Ectodermal cell (in vitro differentiated cells): ENCODE data around the gene CFAP161.
"Not testable (repeated sequence)": the region's sequence is repeated elsewhere in the genome, so short reads cannot be mapped to it uniquely, and the experiment has no call there.

Experiments
- H3K27ac ChIP-seq: 2 replicates; pipeline ENCODE4 v1.7.0; 2013; ENCODE audit warnings: mild to moderate bottlenecking, low read depth, low read length; ENCODE audit not compliant: insufficient read depth, poor library complexity, severe bottlenecking
- H3K27me3 ChIP-seq: 2 replicates; pipeline ENCODE4 v1.7.0; 2013; ENCODE audit warnings: mild to moderate bottlenecking, low read length; ENCODE audit not compliant: insufficient read depth, control insufficient read depth, poor library complexity, severe bottlenecking
- H3K36me3 ChIP-seq: one replicate; pipeline ENCODE4 v1.7.0; 2013; ENCODE audit warnings: low read length; ENCODE audit not compliant: control insufficient read depth, insufficient read depth
- H3K4me1 ChIP-seq: one replicate; pipeline ENCODE4 v1.7.0; 2013; ENCODE audit warnings: low read length; ENCODE audit not compliant: control insufficient read depth, insufficient read depth
- H3K4me3 ChIP-seq: 2 replicates; pipeline ENCODE4 v1.7.0; 2013; ENCODE audit warnings: low read depth, low read length, control low read depth; ENCODE audit not compliant: insufficient read depth
- H3K9me3 ChIP-seq: 2 replicates; pipeline ENCODE4 v1.7.0; 2013; ENCODE audit warnings: mild to moderate bottlenecking, low read length, moderate library complexity; ENCODE audit not compliant: control insufficient read depth
- WGBS, 2 experiments: methylation state at CpG; one replicate each; pipeline ENCODE4 v1.1.7; 2013; ENCODE audit warnings: missing lambda C conversion rate in 2 of 2; 5-methylcytosine and 5-hydroxymethylcytosine counted together

CFAP161 gene

DNA sequence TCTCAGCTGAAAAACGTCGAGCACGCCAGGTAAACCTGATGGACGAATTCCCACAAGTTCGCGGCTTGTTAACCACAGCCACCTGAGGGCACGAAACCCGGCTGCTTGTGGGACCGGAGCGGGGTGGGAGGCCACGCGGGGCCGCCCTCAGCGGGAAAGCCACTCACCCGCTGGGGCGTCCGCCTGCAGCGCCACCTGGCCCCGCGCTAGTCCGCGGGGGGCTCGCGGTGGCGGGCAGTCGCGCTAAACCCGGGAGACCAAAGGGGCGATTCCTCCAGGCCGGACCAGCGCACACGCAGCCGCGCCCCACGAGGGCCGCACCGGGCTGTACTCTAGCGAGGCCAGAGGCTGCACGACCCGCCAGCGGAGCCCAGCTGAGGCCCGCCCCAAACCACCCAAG lies 15.7 kb upstream of the CFAP161 start:
- 66% methylated on average over 38 to 41 of the region's 42 CpGs for WGBS, 2 experiments

DNA sequence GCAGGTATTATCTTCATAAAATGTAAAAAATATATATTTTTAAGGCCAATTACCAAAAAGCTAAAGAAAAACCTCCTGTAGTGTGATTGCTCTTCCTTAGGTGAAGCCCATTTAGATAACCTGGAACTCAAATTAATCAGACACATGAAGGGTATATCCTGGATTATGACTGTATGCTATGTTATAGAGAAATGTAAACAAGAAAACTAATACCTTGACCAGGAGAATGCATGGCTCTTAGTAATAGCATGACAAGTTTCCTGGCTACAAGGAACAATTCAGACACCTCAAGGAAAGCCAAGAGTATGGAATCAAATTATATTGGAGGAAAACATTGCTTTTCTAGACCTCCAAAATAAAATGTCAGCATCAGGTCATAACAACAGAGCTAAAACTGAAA lies 14.0 kb upstream of the CFAP161 start:
- Histone ChIP-seq H3K4me3 (no peak overlapping the region), H3K4me1 (no peaks in the 10 kb centered on the region), H3K9me3 (no peaks in the 10 kb centered on the region), H3K36me3 (no peaks in the 10 kb centered on the region), H3K27ac (no peak overlapping the region), H3K27me3 (peaks cover 12% of the 10 kb centered on the region)

More for the DNA sequence above, 15.7 kb upstream of the CFAP161 start:
- H3K27ac ChIP-seq: no peak overlapping the region
- no peaks in the 10 kb centered on the region for H3K36me3 ChIP-seq
- H3K4me1 ChIP-seq: no peaks in the 10 kb centered on the region
- no peak overlapping the region for H3K4me3 ChIP-seq
- peaks cover 12% of the 10 kb centered on the region for H3K27me3 ChIP-seq
- no peaks in the 10 kb centered on the region for H3K9me3 ChIP-seq

DNA sequence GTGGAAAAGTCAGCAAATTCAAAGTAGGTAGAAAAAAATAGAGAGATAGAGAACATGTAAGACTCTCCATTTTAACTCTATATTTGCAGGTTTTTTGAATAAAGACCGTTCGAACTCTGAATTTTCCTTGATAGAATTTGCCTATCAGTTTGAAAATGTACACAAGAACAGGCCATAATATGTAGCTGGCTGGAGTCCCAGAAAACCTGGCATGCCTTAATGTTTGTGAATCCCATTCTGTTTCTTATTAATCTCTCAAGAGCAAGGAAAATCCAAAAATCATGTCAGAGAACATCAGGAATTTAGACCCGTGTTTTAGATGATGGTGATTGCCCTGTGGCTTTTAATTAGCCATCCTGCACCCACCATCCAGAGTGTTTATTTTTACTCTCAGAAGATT lies 7.2 kb upstream of the CFAP161 start:
- Histone ChIP-seq H3K36me3 (no peaks in the 10 kb centered on the region), H3K4me1 (no peaks in the 10 kb centered on the region), H3K9me3 (no peaks in the 10 kb centered on the region), H3K27ac (no peak overlapping the region), H3K4me3 (no peak overlapping the region), H3K27me3 (peaks cover 2% of the 10 kb centered on the region)
- WGBS, 2 experiments: 93 to 100% methylated on average over 3 of the region's 3 CpGs

DNA sequence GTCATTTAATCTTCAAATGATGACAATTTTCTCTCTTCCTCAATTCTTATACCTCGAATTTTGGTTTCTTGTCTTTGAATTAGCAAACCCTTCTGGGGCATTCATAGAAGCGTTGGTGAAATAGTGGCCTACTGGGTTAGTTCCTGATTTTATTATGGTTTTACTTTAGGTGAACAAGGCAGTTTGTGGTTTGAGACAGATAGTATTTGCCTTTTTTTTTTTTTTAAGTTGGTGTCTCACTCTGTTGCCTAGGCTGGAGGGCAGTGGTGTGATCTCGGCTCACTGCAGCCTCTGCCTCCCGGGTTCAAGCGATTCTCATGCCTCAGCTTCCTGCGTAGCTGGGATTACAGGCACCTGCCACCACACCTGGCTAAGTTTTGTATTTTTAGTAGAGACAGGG lies 7.4 kb downstream of the CFAP161 start:
- not testable (repeated sequence) for H3K9me3 ChIP-seq, H3K4me3 ChIP-seq, H3K27ac ChIP-seq, H3K4me1 ChIP-seq, H3K36me3 ChIP-seq
- 94% methylated on average over 6 of the region's 6 CpGs for WGBS, 2 experiments
- peaks cover 21% of the 10 kb centered on the region for H3K27me3 ChIP-seq

DNA sequence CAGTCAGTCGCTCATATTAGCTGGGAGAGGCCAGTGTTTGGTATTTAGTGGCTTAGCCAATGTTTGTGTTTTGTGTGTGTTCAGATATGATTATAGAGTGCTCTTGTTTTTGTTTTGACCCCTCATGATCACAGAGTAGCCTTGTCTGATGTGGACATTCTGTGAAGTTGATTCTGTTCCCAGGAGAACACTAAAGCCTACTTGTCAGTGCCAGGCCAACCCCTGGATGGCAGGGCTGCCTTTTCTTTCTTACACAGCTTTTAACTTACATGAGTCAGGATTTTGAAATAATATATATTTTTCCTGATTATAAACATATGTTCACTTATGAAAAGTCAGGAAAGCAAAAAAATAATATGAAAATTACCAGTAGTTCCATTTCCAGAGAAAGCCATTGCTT lies 11.9 kb downstream of the CFAP161 start:
- Histone ChIP-seq H3K9me3 (no peaks in the 10 kb centered on the region), H3K36me3 (no peaks in the 10 kb centered on the region), H3K27ac (no peak overlapping the region), H3K27me3 (no peaks in the 10 kb centered on the region), H3K4me3 (no peak overlapping the region), H3K4me1 (no peaks in the 10 kb centered on the region)
- 96 to 98% methylated on average over 1 of the region's 1 CpG for WGBS, 2 experiments

DNA sequence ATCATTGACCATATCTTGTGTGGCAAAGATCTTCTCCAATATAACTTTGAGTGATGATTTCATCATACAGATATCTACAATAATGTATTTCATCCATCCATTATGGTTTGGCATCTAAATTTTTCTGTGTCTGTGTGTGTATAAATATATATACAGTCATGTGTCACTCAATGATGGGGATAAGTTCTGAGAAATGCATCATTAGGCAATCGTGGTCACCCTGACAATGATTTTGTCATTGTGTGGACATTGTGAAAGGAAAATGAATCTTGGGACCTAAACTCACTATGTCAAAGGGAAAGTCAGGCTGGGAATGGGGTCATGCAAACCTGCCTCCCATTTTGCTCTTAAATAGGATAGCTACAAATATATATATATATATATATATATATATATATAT lies 12.4 kb downstream of the CFAP161 start:
- Histone ChIP-seq H3K27ac (no peak overlapping the region), H3K27me3 (no peaks in the 10 kb centered on the region), H3K9me3 (no peaks in the 10 kb centered on the region), H3K36me3 (no peaks in the 10 kb centered on the region), H3K4me3 (no peak overlapping the region), H3K4me1 (no peaks in the 10 kb centered on the region)
- 70 to 93% methylated on average over 1 of the region's 1 CpG for WGBS, 2 experiments

DNA sequence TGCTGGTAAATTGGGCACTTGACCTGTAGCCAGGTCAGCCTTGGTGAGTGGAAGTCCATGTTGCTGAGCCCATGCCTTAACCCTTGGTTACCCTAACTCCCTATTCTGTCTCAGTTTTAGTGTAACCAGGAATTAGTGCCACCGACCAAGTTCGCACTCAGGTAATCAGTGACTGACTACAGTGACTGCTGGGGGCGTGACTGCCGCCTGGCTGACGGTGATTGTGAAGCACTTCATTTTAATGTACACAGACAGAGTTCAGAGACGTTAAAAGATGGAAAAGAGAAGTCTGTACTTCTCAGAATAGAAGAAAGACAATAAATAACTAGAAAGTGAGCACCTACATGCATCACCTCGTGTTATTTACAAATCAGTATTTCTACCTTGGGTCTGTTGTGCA lies 17.3 kb downstream of the CFAP161 start:
- no peaks in the 10 kb centered on the region for H3K4me1 ChIP-seq
- H3K4me3 ChIP-seq: no peak overlapping the region
- H3K27ac ChIP-seq: no peak overlapping the region
- H3K27me3 ChIP-seq: no peaks in the 10 kb centered on the region
- H3K36me3 ChIP-seq: no peaks in the 10 kb centered on the region
- H3K9me3 ChIP-seq: no peaks in the 10 kb centered on the region
- 89 to 91% methylated on average over 7 of the region's 7 CpGs for WGBS, 2 experiments

DNA sequence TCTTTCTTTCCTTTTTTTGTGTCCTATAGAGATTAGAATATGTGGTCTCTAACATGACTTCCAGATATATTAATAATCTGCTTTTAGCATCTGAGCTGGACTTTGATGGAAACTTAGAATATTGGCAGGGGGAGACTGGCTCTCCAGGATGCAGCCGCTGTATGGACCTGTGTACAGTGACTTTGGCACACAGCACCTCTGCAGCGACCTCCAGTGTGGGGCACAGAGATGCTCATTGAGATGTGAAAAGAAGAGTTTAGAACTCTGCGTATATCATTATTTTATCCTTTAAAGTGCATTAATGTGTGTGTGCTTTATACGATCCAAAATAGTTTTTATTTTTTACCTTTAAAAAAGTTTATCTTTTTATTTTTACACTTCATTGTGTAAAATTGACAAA lies 18.3 kb downstream of the CFAP161 start:
- H3K4me3 ChIP-seq: no peak overlapping the region
- H3K36me3 ChIP-seq: no peaks in the 10 kb centered on the region
- no peaks in the 10 kb centered on the region for H3K27me3 ChIP-seq
- H3K27ac ChIP-seq: no peak overlapping the region
- H3K9me3 ChIP-seq: no peaks in the 10 kb centered on the region
- WGBS, 2 experiments: 89 to 95% methylated on average over 2 to 3 of the region's 4 CpGs
- no peaks in the 10 kb centered on the region for H3K4me1 ChIP-seq

DNA sequence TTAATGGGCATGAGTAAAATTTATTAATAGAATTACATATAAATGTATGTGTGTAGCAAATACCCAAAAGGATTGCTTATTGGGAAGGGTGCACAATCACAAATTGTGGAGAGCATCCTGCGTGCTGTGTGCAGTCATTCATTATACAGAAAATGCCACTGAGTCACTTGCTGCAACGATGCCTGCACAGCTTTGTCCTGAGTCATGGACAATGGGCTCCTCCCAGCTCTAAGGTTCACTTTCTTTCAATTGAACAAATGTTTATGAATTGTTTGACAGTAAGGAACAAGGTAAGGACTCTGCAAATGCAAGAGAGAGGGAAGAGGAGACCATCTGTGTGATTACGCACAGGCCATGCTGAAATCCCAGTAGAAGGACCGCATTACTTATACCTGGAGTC lies 18.7 kb downstream of the CFAP161 start:
- no peaks in the 10 kb centered on the region for H3K4me1 ChIP-seq
- no peaks in the 10 kb centered on the region for H3K9me3 ChIP-seq
- no peaks in the 10 kb centered on the region for H3K27me3 ChIP-seq
- no peak overlapping the region for H3K4me3 ChIP-seq
- no peaks in the 10 kb centered on the region for H3K36me3 ChIP-seq
- 93 to 97% methylated on average over 4 of the region's 4 CpGs for WGBS, 2 experiments
- H3K27ac ChIP-seq: no peak overlapping the region

DNA sequence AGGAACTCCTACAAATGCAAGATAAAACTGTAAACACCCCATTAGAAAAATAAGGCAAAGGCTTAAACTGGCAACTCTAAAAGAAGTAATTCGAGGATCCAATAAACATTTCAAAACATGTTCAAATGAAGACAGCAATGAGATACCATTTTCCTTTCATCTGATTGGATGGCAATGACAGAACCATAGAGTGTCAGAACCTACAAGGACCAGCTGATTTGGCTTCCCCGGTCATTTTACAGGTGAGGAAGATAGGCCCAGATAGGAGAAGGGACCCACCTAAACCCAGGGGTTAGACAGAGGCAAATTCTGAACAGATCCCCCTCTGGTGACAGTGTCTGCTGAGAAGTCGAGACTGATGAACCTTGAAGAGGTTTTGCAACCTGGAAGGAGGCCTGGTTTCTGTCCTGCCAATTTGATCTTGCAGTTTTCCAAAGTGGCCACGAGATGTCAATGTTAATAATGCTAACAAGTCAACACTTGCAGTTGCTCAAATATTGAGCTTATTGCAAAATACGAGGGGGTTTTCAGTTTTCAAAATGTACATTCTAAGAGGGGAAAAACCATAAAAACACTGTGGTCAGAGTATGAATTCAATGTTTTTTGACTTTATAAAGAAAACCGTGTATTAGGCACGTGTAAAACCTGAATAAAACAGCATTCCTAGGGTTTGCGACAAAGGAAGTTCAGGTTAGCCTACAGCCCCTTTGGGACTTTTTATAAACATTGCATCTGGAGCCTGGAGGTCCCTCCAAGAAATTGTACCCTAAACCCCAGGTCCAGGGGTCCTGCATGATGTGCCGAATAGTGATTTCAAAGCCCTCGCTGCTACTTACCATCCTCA lies 21.5 kb downstream of the CFAP161 start:
- Histone ChIP-seq H3K27ac (no peak overlapping the region), H3K9me3 (no peaks in the 10 kb centered on the region), H3K36me3 (no peaks in the 10 kb centered on the region), H3K4me1 (no peaks in the 10 kb centered on the region), H3K4me3 (no peak overlapping the region), H3K27me3 (no peaks in the 10 kb centered on the region)
- WGBS, 2 experiments: 73 to 75% methylated on average over 10 of the region's 10 CpGs
